IMR-90 (cell line): ENCODE results near the gene PDCD6IP. TPM values are rescaled to one million over a fixed set of nuclear protein-coding genes. Genes with fewer than 3 reads are reported as not detected.

Experiments
- ATAC-seq: fragments of 200-7000 bp; cut with Tn5 transposase; 2 replicates; pipeline ENCODE4 v1.9.1; 2020; ENCODE audit warnings: low read depth, mild to moderate bottlenecking, moderate library complexity
- BruUV-seq: library from RNA; stranded (reverse); fragments of 400-500 nt; replicated peaks from 2 replicates; lab custom pipeline; 2021; lab: Mats Ljungman, UMichigan
- CTCF ChIA-PET: fragments of 300-600 bp; formaldehyde crosslinking; extraction: SDS; loops from one replicate; lab custom pipeline; 2021; ENCODE audit warnings: antibody characterized with exemption; lab: Yijun Ruan, JAX
- POLR2A ChIA-PET: fragments of 300-600 bp; sonication (Branson Sonifier 250); formaldehyde crosslinking; loops from one replicate; lab custom pipeline; 2022; ENCODE audit warnings: antibody characterized with exemption; ENCODE audit not compliant: unreplicated experiment; lab: Charles Lee
- DNase-seq: peaks from one replicate; pipeline ENCODE4 v3.0.0; 2013
- H2AFZ ChIP-seq: replicated peaks from 2 replicates; pipeline ENCODE3; 2013; ENCODE audit warnings: low read length, mild to moderate bottlenecking; ENCODE audit not compliant: poor library complexity
- H2AK5ac ChIP-seq: 2 replicates; pipeline ENCODE4 v1.6.1; 2013; ENCODE audit warnings: low read depth, low read length, inconsistent platforms
- H2AK9ac ChIP-seq: replicated peaks from 2 replicates; pipeline ENCODE3; 2013; ENCODE audit warnings: mild to moderate bottlenecking, low read depth, low read length, moderate library complexity; ENCODE audit not compliant: poor library complexity
- H2BK120ac ChIP-seq: 2 replicates; pipeline ENCODE4 v1.6.1; 2013; ENCODE audit warnings: low read depth, low read length, inconsistent platforms
- H2BK15ac ChIP-seq: 3 replicates; pipeline ENCODE4 v1.6.1; 2013; ENCODE audit warnings: low read depth, low read length, inconsistent platforms
- H2BK20ac ChIP-seq: 2 replicates; pipeline ENCODE4 v1.6.1; 2013; ENCODE audit warnings: low read depth, mild to moderate bottlenecking, inconsistent platforms, low read length, moderate library complexity
- H2BK5ac ChIP-seq: 2 replicates; pipeline ENCODE4 v1.6.1; 2013; ENCODE audit warnings: mild to moderate bottlenecking, low read depth, low read length, inconsistent platforms; ENCODE audit not compliant: poor library complexity, severe bottlenecking
- H3K14ac ChIP-seq: replicated peaks from 2 replicates; pipeline ENCODE4 v1.6.1; 2013; ENCODE audit warnings: low read depth, low read length, inconsistent platforms
- H3K18ac ChIP-seq: 2 replicates; pipeline ENCODE4 v1.6.1; 2013; ENCODE audit warnings: low read depth, low read length, control low read depth
- H3K23ac ChIP-seq: 2 replicates; pipeline ENCODE4 v1.6.1; 2013; ENCODE audit warnings: low read depth, low read length, inconsistent platforms
- H3K27ac ChIP-seq: 2 replicates; pipeline ENCODE4 v1.5.1; 2013; ENCODE audit warnings: mild to moderate bottlenecking, control low read depth, low read length; ENCODE audit not compliant: insufficient read depth
- H3K27me3 ChIP-seq: 2 replicates; pipeline ENCODE4 v1.6.1; 2013; ENCODE audit warnings: low read length; ENCODE audit not compliant: control insufficient read depth, insufficient read depth
- H3K36me3 ChIP-seq: 2 replicates; pipeline ENCODE4 v1.6.1; 2013; ENCODE audit warnings: low read length, mixed read lengths; ENCODE audit not compliant: control insufficient read depth, insufficient read depth
- H3K4ac ChIP-seq: 2 replicates; pipeline ENCODE4 v1.6.1; 2013; ENCODE audit warnings: low read depth, low read length, inconsistent platforms
- H3K4me1 ChIP-seq: 2 replicates; pipeline ENCODE4 v1.6.1; 2013; ENCODE audit warnings: low read length, mixed read lengths; ENCODE audit not compliant: control insufficient read depth, insufficient read depth
- H3K4me2 ChIP-seq: 2 replicates; pipeline ENCODE4 v1.6.1; 2013; ENCODE audit warnings: low read depth, mild to moderate bottlenecking, control low read depth, low read length, moderate library complexity
- H3K4me3 ChIP-seq: 2 replicates; pipeline ENCODE4 v1.5.1; 2013; ENCODE audit warnings: low read depth, mild to moderate bottlenecking, control low read depth, low read length, moderate library complexity; ENCODE audit not compliant: insufficient read depth
- H3K56ac ChIP-seq: 2 replicates; pipeline ENCODE4 v1.6.1; 2013; ENCODE audit warnings: low read length, inconsistent platforms; ENCODE audit not compliant: insufficient read depth; ENCODE audit errors: extremely low read depth
- H3K79me1 ChIP-seq, 2 experiments: 2 replicates each; pipeline ENCODE4 v1.6.1; 2013; ENCODE audit warnings: low read length in 2 of 2, inconsistent platforms in 1 of 2, low read depth in 1 of 2
- H3K9ac ChIP-seq: 2 replicates; pipeline ENCODE4 v1.6.1; 2013; ENCODE audit warnings: low read depth, low read length, control low read depth
- H3K9me1 ChIP-seq: 2 replicates; pipeline ENCODE4 v1.6.1; 2013; ENCODE audit warnings: low read length, inconsistent platforms; ENCODE audit not compliant: insufficient read depth
- H3K9me3 ChIP-seq: 2 replicates; pipeline ENCODE4 v1.6.1; 2013; ENCODE audit warnings: low read length; ENCODE audit not compliant: control insufficient read depth, insufficient read depth
- H4K20me1 ChIP-seq: 2 replicates; pipeline ENCODE4 v1.6.1; 2013; ENCODE audit warnings: low read length, inconsistent platforms; ENCODE audit not compliant: insufficient read depth
- H4K5ac ChIP-seq: 2 replicates; pipeline ENCODE4 v1.6.1; 2013; ENCODE audit warnings: mild to moderate bottlenecking, low read depth, low read length, control low read depth
- H4K8ac ChIP-seq, 2 experiments: 2 replicates each; pipeline ENCODE4 v1.6.1; 2013; ENCODE audit warnings: low read depth in 2 of 2, low read length in 2 of 2, control low read depth in 1 of 2, inconsistent platforms in 1 of 2
- H4K91ac ChIP-seq: 2 replicates; pipeline ENCODE4 v1.6.1; 2013; ENCODE audit warnings: low read depth, low read length, inconsistent platforms; ENCODE audit not compliant: insufficient read depth
- BHLHE40 ChIP-seq: fragments of 150-350 bp; IDR thresholded peaks from 2 replicates; pipeline ENCODE4 v1.6.1; 2016; ENCODE audit warnings: mild to moderate bottlenecking, low read depth, low read length
- ELK1 ChIP-seq: fragments of 150-350 bp; IDR thresholded peaks from 2 replicates; pipeline ENCODE4 v1.6.1; 2016; ENCODE audit warnings: low read depth, mild to moderate bottlenecking, low read length, moderate library complexity, borderline replicate concordance
- FOS ChIP-seq: fragments of 150-350 bp; IDR thresholded peaks from 2 replicates; pipeline ENCODE4 v1.6.1; 2016; ENCODE audit warnings: low read depth, low read length
- MAFK ChIP-seq: IDR thresholded peaks from 2 replicates; pipeline ENCODE4 v1.6.1; 2012; ENCODE audit warnings: low read depth, low read length, improper control_type of control experiment
- MAZ ChIP-seq: IDR thresholded peaks from 2 replicates; pipeline ENCODE4 v1.6.1; 2012; ENCODE audit warnings: low read depth, mild to moderate bottlenecking, low read length, improper control_type of control experiment, moderate library complexity, borderline replicate concordance
- MXI1 ChIP-seq: IDR thresholded peaks from 2 replicates; pipeline ENCODE4 v1.6.1; 2012; ENCODE audit warnings: low read depth, mild to moderate bottlenecking, low read length, moderate library complexity, borderline replicate concordance
- POLR2A ChIP-seq: IDR thresholded peaks from 2 replicates; pipeline ENCODE4 v1.6.1; 2012; ENCODE audit warnings: mild to moderate bottlenecking, low read depth, low read length
- RAD21 ChIP-seq: IDR thresholded peaks from 2 replicates; pipeline ENCODE4 v1.6.1; 2012; ENCODE audit warnings: low read length, improper control_type of control experiment
- RCOR1 ChIP-seq: IDR thresholded peaks from 2 replicates; pipeline ENCODE4 v1.6.1; 2012; ENCODE audit warnings: mild to moderate bottlenecking, low read length, improper control_type of control experiment; ENCODE audit not compliant: insufficient replicate concordance
- SMC3 ChIP-seq: fragments of 150-350 bp; IDR thresholded peaks from 2 replicates; pipeline ENCODE4 v1.6.1; 2016; ENCODE audit warnings: low read depth, mild to moderate bottlenecking, antibody characterized with exemption, low read length, moderate library complexity
- USF2 ChIP-seq: fragments of 150-350 bp; IDR thresholded peaks from 2 replicates; pipeline ENCODE4 v1.6.1; 2017; ENCODE audit warnings: mild to moderate bottlenecking, antibody characterized with exemption, low read length, low read depth
- WGBS, 2 experiments: methylation state at CpG; one replicate each; pipeline versions ENCODE4 v1.1.5 to v1.1.7; 2013; ENCODE audit warnings: missing lambda C conversion rate in 2 of 2; ENCODE audit not compliant: insufficient read length in 1 of 2; ENCODE audit errors: extremely low coverage in 2 of 2; 5-methylcytosine and 5-hydroxymethylcytosine counted together
- dilution Hi-C: fragments of 300-500 bp; cut with HindIII; formaldehyde crosslinking; loops from one replicate; pipeline ENCODE4 v1.14.3; 2018; ENCODE audit warnings: low sequenced_read_pairs; ENCODE audit not compliant: unreplicated experiment
- in situ Hi-C: fragments of 300-500 bp; cut with MboI; formaldehyde crosslinking; loops from 3 replicates; pipeline ENCODE4 v1.14.3; 2019; ENCODE audit warnings: low sequenced_read_pairs, inconsistent platforms, mixed read lengths
- intact Hi-C: fragments of 100-400 bp; cut with micrococcal nuclease; formaldehyde crosslinking; loops from 2 replicates; pipeline ENCODE4 v1.10.0; 2022
- polyA plus RNA-seq, 3 experiments: library from polyadenylated mRNA; depleted of rRNA; stranded (reverse); fragments of >200 nt; gene quantifications; 2 replicates each; pipeline ENCODE4 v1.2.3, GENCODE V29; 2012; ENCODE audit warnings: low replicate concordance in 1 of 3
- total RNA-seq: library from RNA; depleted of rRNA; stranded (reverse); fragments of >200 nt; gene quantifications from 2 replicates; pipeline ENCODE4 v1.2.3, GENCODE V29; 2012

PDCD6IP gene
- total and polyA plus RNA-seq, 2 of the 4 experiments (the other 2 are of a cell fraction): 68.1 to 78.3 TPM

- Histone ChIP-seq H3K4me1 (no peaks in the 10 kb centered on the region), H3K14ac (no peak overlapping the region), H4K91ac (no peak overlapping the region), H4K8ac (no peak overlapping the region), H3K18ac (no peak overlapping the region), H3K4ac (no peak overlapping the region), H2BK20ac (no peak overlapping the region), H3K9me3 (0 out of 2 replicates have a peak, but pooled peaks cover 1% of the 10 kb centered on the region), H2AFZ (peak overlapping the region; percentile 49), H3K4me3 (no peak overlapping the region), H3K36me3 (no peaks in the 10 kb centered on the region), H2AK9ac (no peak overlapping the region), H4K5ac (no peak overlapping the region), H3K9me1 (no peaks in the 10 kb centered on the region), H2AK5ac (no peak overlapping the region), H3K4me2 (no peak overlapping the region), H2BK120ac (no peak overlapping the region), H3K79me1 (no peaks in the 10 kb centered on the region), H3K27ac (no peak overlapping the region), H3K56ac (no peak overlapping the region), H3K9ac (no peak overlapping the region), H4K20me1 (no peaks in the 10 kb centered on the region), H2BK15ac (no peak overlapping the region), H3K27me3 (peaks cover 5% of the 10 kb centered on the region; the same call in 1 of the 2 replicates), H2BK5ac (no peak overlapping the region), H3K23ac (no peak overlapping the region)
- no peak for TF ChIP-seq MAFK
- no peak for TF ChIP-seq SMC3
- TF ChIP-seq FOS: no peak
- no peak for TF ChIP-seq MXI1
- no peak for TF ChIP-seq MAZ
- TF ChIP-seq POLR2A: no peak
- no peak for TF ChIP-seq RCOR1
- no peak for TF ChIP-seq BHLHE40
- no peak for TF ChIP-seq ELK1
- TF ChIP-seq USF2: no peak
- no peak for TF ChIP-seq RAD21
- no peak for DNase-seq
- no TSS peak for BruUV-seq
- intact Hi-C loops: no loop called here
- dilution Hi-C loops: no loop called here
- WGBS, 2 experiments: 16% methylated on average over 5 of the region's 11 CpGs; no CpG with 5 or more reads in 1 of the 2 experiments
- POLR2A ChIA-PET: no interaction called here
- in situ Hi-C loops: no loop called here
- CTCF ChIA-PET: no interaction called here
- no peak; the same call in 1 of the 2 replicates for ATAC-seq
Observed at GRCh38 chr3:33900809-33901505, 102.5 kb downstream of the PDCD6IP start.
